Liver (tissue), 9 donors: Measurements from ENCODE around the gene PLEKHA7. TPM values are rescaled to one million over a fixed set of nuclear protein-coding genes. Genes with fewer than 3 reads are reported as not detected.

Source experiments
- DNase-seq: peaks from one replicate; pipeline ENCODE4 v3.0.0-alpha.2; 2017; ENCODE audit warnings: low spot score
- H3K27ac ChIP-seq, 2 donors: one replicate each; pipeline ENCODE4 v1.7.0; 2013; ENCODE audit warnings: inconsistent platforms in 2 of 2, low read length in 2 of 2, control low read depth in 1 of 2, low read depth in 1 of 2, mild to moderate bottlenecking in 1 of 2
- H3K27me3 ChIP-seq, 4 donors: one replicate each; pipeline versions ENCODE4 v1.6.1 to v1.7.0; 2013; ENCODE audit warnings: low read length in 3 of 4, inconsistent platforms in 1 of 4, mild to moderate bottlenecking in 1 of 4, moderate library complexity in 1 of 4; ENCODE audit not compliant: control insufficient read depth in 4 of 4, insufficient read depth in 4 of 4
- H3K36me3 ChIP-seq, 4 donors: one replicate each; pipeline versions ENCODE4 v1.6.1 to v1.7.0; 2013; ENCODE audit warnings: low read length in 3 of 4, mild to moderate bottlenecking in 3 of 4, low read depth in 1 of 4, moderate library complexity in 1 of 4; ENCODE audit not compliant: control insufficient read depth in 4 of 4, insufficient read depth in 3 of 4
- H3K4me1 ChIP-seq, 4 donors: one replicate each; pipeline versions ENCODE4 v1.6.1 to v1.7.0; 2013; ENCODE audit warnings: low read length in 3 of 4, mild to moderate bottlenecking in 3 of 4, moderate library complexity in 1 of 4; ENCODE audit not compliant: control insufficient read depth in 4 of 4, insufficient read depth in 4 of 4
- H3K4me3 ChIP-seq, 3 donors: one replicate each; pipeline versions ENCODE4 v1.6.1 to v1.7.0; 2013; ENCODE audit warnings: low read length in 3 of 3, control low read depth in 1 of 3, low read depth in 1 of 3, mild to moderate bottlenecking in 1 of 3
- H3K9ac ChIP-seq, 2 donors: one replicate each; pipeline ENCODE4 v1.7.0; 2013; ENCODE audit warnings: low read length in 2 of 2, mild to moderate bottlenecking in 2 of 2, moderate library complexity in 2 of 2, control low read depth in 1 of 2, low read depth in 1 of 2
- H3K9me3 ChIP-seq, 4 donors: one replicate each; pipeline versions ENCODE4 v1.6.1 to v1.7.0; 2013; ENCODE audit warnings: low read length in 3 of 4; ENCODE audit not compliant: control insufficient read depth in 4 of 4
- ATF3 ChIP-seq: IDR thresholded peaks from 2 replicates; pipeline ENCODE4 v1.6.1; 2016; ENCODE audit warnings: antibody characterized with exemption
- EGR1 ChIP-seq, 2 donors: IDR thresholded peaks; 2 replicates each; pipeline ENCODE4 v1.6.1; 2016 to 2018; ENCODE audit warnings: antibody characterized with exemption in 2 of 2, low read depth in 2 of 2
- FOXA1 ChIP-seq: IDR thresholded peaks from 2 replicates; pipeline ENCODE4 v1.6.1; 2016; ENCODE audit warnings: antibody characterized with exemption
- FOXA2 ChIP-seq: IDR thresholded peaks from 2 replicates; pipeline ENCODE4 v1.6.1; 2016; ENCODE audit warnings: antibody characterized with exemption
- HNF4A ChIP-seq, 2 donors: conservative IDR thresholded peaks; 2 replicates each; pipeline ENCODE4 v1.6.1; 2016; ENCODE audit warnings: antibody characterized with exemption in 2 of 2, mild to moderate bottlenecking in 2 of 2
- HNF4G ChIP-seq: IDR thresholded peaks from 2 replicates; pipeline ENCODE4 v1.6.1; 2016; ENCODE audit warnings: antibody characterized with exemption
- JUND ChIP-seq, 2 donors: IDR thresholded peaks; 2 replicates each; pipeline ENCODE4 v1.6.1; 2016; ENCODE audit warnings: antibody characterized with exemption in 2 of 2
- MAX ChIP-seq: IDR thresholded peaks from 2 replicates; pipeline ENCODE4 v1.6.1; 2016; ENCODE audit warnings: antibody characterized with exemption
- RAD21 ChIP-seq, 2 donors: IDR thresholded peaks; 2 replicates each; pipeline ENCODE4 v1.6.1; 2016; ENCODE audit warnings: antibody characterized with exemption in 2 of 2, mild to moderate bottlenecking in 2 of 2
- RXRA ChIP-seq, 2 donors: IDR thresholded peaks; 2 replicates each; pipeline ENCODE4 v1.6.1; 2017 to 2018; ENCODE audit warnings: antibody characterized with exemption in 2 of 2, mild to moderate bottlenecking in 1 of 2
- TAF1 ChIP-seq: conservative IDR thresholded peaks from 2 replicates; pipeline ENCODE4 v1.6.1; 2016; ENCODE audit warnings: antibody characterized with exemption, mild to moderate bottlenecking
- WGBS: extraction: QIAGEN DNeasy Blood & Tissue Kit; methylation state at CpG from one replicate; pipeline ENCODE4 v1.1.7; 2013; 5-methylcytosine and 5-hydroxymethylcytosine counted together
- polyA plus RNA-seq, 2 donors: library from polyadenylated mRNA; stranded (reverse) in 1 of 2; unstranded in 1 of 2; fragments of 200-250 nt in 1 of 2; fragments of >200 nt in 1 of 2; fragmentation: Nextera tagmentation in 1 of 2; extraction: Ambion mirVana in 1 of 2; gene quantifications; one replicate each; pipeline versions ENCODE4 v1.2.1 to v1.2.3, GENCODE V29; 2013 to 2015
- total RNA-seq, 2 donors: library from RNA; depleted of rRNA; stranded (reverse); fragments of >200 nt; gene quantifications; one replicate each; pipeline ENCODE4 v1.2.3, GENCODE V29; 2014
- TF ChIP-seq, protein P1 (sequence below): IDR thresholded peaks from 2 replicates; pipeline ENCODE4 v1.6.1; 2016; ENCODE audit warnings: antibody characterized with exemption
- TF ChIP-seq, protein P2 (sequence below): fragments of 150-350 bp; IDR thresholded peaks from 2 replicates; pipeline ENCODE4 v1.5.1; 2017; ENCODE audit warnings: improper control_type of control experiment, low read depth, low read length; ENCODE audit not compliant: missing input control
- donor health status: healthy.
- donor health status: healthy.
- donor health status: healthy.
- donor health status: healthy.
- donor health status: healthy.

The PLEKHA7 gene
- total and polyA plus RNA-seq, 4 donors, result 6.1 to 28.8 (median 8.5) TPM

GRCh38 chr11:16790486-16791190 lies 223.6 kb downstream of the PLEKHA7 start:
- Histone ChIP-seq H3K4me1 (peaks cover 20 to 52% (median 43%) of the 10 kb centered on the region in 4 donors), H3K4me3 (no peak overlapping the region)

GRCh38 chr11:16789560-16790485 lies 224.4 kb downstream of the PLEKHA7 start:
- H3K36me3 ChIP-seq, result peaks cover 2 to 5% (median 3%) of the 10 kb centered on the region in 4 donors
- H3K4me1 ChIP-seq, result peaks cover 21 to 60% (median 45%) of the 10 kb centered on the region in 4 donors
- no peak for DNase-seq
- H3K9ac ChIP-seq, result no peak overlapping the region
- no peaks in the 10 kb centered on the region for H3K27me3 ChIP-seq
- no peaks in the 10 kb centered on the region for H3K9me3 ChIP-seq
- H3K27ac ChIP-seq, result peak overlapping the region; percentile 52 to 66
- H3K4me3 ChIP-seq, result no peak overlapping the region
- WGBS, result 97% methylated on average over 10 of the region's 10 CpGs
- TF ChIP-seq FOXA2 (no peak), JUND (IDR thresholded peaks at IDR 0.05) (no peak), EGR1 (IDR thresholded peaks at IDR 0.05; ENCODE audit: low read depth in 2 of 2) (no peak), RXRA (IDR thresholded peaks at IDR 0.05) (no peak), RAD21 (IDR thresholded peaks at IDR 0.05) (no peak), MAX (no peak)
- TF ChIP-seq, protein P1, sequence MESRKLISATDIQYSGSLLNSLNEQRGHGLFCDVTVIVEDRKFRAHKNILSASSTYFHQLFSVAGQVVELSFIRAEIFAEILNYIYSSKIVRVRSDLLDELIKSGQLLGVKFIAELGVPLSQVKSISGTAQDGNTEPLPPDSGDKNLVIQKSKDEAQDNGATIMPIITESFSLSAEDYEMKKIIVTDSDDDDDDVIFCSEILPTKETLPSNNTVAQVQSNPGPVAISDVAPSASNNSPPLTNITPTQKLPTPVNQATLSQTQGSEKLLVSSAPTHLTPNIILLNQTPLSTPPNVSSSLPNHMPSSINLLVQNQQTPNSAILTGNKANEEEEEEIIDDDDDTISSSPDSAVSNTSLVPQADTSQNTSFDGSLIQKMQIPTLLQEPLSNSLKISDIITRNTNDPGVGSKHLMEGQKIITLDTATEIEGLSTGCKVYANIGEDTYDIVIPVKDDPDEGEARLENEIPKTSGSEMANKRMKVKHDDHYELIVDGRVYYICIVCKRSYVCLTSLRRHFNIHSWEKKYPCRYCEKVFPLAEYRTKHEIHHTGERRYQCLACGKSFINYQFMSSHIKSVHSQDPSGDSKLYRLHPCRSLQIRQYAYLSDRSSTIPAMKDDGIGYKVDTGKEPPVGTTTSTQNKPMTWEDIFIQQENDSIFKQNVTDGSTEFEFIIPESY, result no peak
- TF ChIP-seq, protein P2, sequence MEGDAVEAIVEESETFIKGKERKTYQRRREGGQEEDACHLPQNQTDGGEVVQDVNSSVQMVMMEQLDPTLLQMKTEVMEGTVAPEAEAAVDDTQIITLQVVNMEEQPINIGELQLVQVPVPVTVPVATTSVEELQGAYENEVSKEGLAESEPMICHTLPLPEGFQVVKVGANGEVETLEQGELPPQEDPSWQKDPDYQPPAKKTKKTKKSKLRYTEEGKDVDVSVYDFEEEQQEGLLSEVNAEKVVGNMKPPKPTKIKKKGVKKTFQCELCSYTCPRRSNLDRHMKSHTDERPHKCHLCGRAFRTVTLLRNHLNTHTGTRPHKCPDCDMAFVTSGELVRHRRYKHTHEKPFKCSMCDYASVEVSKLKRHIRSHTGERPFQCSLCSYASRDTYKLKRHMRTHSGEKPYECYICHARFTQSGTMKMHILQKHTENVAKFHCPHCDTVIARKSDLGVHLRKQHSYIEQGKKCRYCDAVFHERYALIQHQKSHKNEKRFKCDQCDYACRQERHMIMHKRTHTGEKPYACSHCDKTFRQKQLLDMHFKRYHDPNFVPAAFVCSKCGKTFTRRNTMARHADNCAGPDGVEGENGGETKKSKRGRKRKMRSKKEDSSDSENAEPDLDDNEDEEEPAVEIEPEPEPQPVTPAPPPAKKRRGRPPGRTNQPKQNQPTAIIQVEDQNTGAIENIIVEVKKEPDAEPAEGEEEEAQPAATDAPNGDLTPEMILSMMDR, result no peak

More at GRCh38 chr11:16790486-16791190, 223.6 kb downstream of the PLEKHA7 start:
- peak overlapping the region in 1 of 2 donors; percentile 29 for H3K27ac ChIP-seq
- H3K9me3 ChIP-seq, result no peaks in the 10 kb centered on the region
- 94% methylated on average over 16 of the region's 16 CpGs for WGBS
- TF ChIP-seq RAD21 (IDR thresholded peaks at IDR 0.05) (no peak), ATF3 (no peak), JUND (IDR thresholded peaks at IDR 0.05) (no peak), FOXA2 (no peak), FOXA1 (no peak), HNF4G (no peak), TAF1 (no peak), HNF4A (conservative IDR thresholded peaks at IDR 0.05) (no peak)
- TF ChIP-seq, protein P1, result no peak
- TF ChIP-seq, protein P2, result no peak
- no peaks in the 10 kb centered on the region for H3K27me3 ChIP-seq
- DNase-seq, result no peak
- H3K36me3 ChIP-seq, result peaks cover 2 to 5% (median 3%) of the 10 kb centered on the region in 4 donors
- H3K9ac ChIP-seq, result peak overlapping the region in 1 of 2 donors; percentile 15
